Thyroid gland (tissue), 4 donors: Measurements from ENCODE around the gene PPP1CB.

ENCODE experiments used
- POLR2A ChIP-seq, 2 donors: fragments of 450-650 bp; IDR thresholded peaks; one replicate each; pipeline ENCODE4 v1.6.1; 2017; ENCODE audit warnings: antibody characterized with exemption in 2 of 2, mild to moderate bottlenecking in 2 of 2, moderate library complexity in 1 of 2
- TF ChIP-seq, protein P1 (sequence below), 6 experiments: fragments of 200-600 bp in 3 of 6; fragments of 450-650 bp in 3 of 6; sonication (generic) in 3 of 6; IDR thresholded peaks; one replicate each; pipeline ENCODE4 v1.5.1; 2016 to 2019; ENCODE audit warnings: antibody characterized with exemption in 6 of 6, mild to moderate bottlenecking in 2 of 6, inconsistent platforms in 1 of 6, moderate library complexity in 1 of 6

DNA sequence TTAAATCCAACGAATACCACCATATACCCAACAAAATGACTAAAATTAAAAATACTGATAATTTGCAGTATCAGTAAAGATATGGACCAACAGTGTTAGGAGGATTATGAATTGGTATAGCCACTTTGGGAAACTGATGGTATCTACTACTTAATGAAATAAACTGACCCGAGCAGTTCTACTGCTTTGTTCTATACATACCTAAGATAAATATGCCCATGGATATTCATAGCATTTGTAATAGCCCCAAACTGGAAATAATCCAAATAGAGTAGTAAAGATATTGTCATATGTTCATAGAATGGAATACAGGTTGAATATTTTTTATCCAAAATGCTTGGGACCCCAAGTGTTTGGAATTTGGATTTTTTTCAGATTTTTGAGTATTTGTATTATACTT lies 20.7 kb downstream of the PPP1CB start:
- TF ChIP-seq, protein P1, sequence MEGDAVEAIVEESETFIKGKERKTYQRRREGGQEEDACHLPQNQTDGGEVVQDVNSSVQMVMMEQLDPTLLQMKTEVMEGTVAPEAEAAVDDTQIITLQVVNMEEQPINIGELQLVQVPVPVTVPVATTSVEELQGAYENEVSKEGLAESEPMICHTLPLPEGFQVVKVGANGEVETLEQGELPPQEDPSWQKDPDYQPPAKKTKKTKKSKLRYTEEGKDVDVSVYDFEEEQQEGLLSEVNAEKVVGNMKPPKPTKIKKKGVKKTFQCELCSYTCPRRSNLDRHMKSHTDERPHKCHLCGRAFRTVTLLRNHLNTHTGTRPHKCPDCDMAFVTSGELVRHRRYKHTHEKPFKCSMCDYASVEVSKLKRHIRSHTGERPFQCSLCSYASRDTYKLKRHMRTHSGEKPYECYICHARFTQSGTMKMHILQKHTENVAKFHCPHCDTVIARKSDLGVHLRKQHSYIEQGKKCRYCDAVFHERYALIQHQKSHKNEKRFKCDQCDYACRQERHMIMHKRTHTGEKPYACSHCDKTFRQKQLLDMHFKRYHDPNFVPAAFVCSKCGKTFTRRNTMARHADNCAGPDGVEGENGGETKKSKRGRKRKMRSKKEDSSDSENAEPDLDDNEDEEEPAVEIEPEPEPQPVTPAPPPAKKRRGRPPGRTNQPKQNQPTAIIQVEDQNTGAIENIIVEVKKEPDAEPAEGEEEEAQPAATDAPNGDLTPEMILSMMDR (IDR thresholded peaks at IDR 0.05): no peak
- TF ChIP-seq POLR2A (IDR thresholded peaks at IDR 0.05): no peak
